ENCODE results near the gene ADGRG1. TPM values are rescaled to one million over a fixed set of nuclear protein-coding genes. Genes with fewer than 3 reads are reported as not detected.

The ADGRG1 gene
- total RNA-seq, 2 donors from 2014 or later, result 0.64 TPM

DNA sequence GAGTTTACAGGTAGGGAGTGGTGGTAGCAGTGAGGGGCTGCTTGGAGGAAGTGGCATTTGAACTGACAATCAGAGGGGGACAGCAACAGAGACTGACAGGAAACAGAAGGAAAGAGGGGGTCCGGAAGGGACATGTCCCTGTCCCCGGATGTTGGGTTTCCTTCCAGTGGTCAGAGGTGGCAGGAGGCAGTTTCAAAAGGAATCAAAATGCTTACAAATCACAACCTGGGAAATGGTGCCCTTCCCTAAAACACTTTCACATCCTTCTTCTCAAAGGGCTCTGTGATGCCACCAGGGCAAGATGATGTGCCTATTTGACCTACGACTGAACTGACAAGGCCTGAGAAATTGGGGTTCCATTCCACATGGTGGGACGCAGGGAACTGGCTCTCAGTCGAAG is 19.7 kb downstream of the ADGRG1 start:
- Mint-ChIP-seq H3K4me3 (no peak overlapping the region), H3K4me1 (peaks cover 6% of the 10 kb centered on the region), H3K27me3 (ENCODE audit: insufficient read depth) (no peaks in the 10 kb centered on the region), H3K36me3 (ENCODE audit: low read depth) (no peaks in the 10 kb centered on the region), H3K9me3 (no peaks in the 10 kb centered on the region), H3K27ac (no peak overlapping the region)
- H3K4me3 ChIP-seq (ENCODE audit: low read length), result no peak overlapping the region
- TF ChIP-seq, protein P1, sequence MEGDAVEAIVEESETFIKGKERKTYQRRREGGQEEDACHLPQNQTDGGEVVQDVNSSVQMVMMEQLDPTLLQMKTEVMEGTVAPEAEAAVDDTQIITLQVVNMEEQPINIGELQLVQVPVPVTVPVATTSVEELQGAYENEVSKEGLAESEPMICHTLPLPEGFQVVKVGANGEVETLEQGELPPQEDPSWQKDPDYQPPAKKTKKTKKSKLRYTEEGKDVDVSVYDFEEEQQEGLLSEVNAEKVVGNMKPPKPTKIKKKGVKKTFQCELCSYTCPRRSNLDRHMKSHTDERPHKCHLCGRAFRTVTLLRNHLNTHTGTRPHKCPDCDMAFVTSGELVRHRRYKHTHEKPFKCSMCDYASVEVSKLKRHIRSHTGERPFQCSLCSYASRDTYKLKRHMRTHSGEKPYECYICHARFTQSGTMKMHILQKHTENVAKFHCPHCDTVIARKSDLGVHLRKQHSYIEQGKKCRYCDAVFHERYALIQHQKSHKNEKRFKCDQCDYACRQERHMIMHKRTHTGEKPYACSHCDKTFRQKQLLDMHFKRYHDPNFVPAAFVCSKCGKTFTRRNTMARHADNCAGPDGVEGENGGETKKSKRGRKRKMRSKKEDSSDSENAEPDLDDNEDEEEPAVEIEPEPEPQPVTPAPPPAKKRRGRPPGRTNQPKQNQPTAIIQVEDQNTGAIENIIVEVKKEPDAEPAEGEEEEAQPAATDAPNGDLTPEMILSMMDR (conservative IDR thresholded peaks at IDR 0.05), result no peak
- no peaks in the 10 kb centered on the region for H3K9me3 ChIP-seq (ENCODE audit: control insufficient read depth, low read length)
- 85 to 91% methylated on average over 3 to 5 of the region's 5 CpGs for WGBS, 2 experiments (ENCODE audit: insufficient coverage in 1 of 2, insufficient read length in 1 of 2)
- no peak for DNase-seq
- no peak overlapping the region for H3K27ac ChIP-seq (ENCODE audit: low read depth, low read length)
- H3K36me3 ChIP-seq (ENCODE audit: control insufficient read depth, insufficient read depth, low read length), result no peaks in the 10 kb centered on the region
- no peaks in the 10 kb centered on the region for H3K4me1 ChIP-seq (ENCODE audit: control insufficient read depth, insufficient read depth, low read length)
- H3K9ac ChIP-seq (ENCODE audit: extremely low read depth, low read length, poor library complexity, severe bottlenecking), result no peak overlapping the region
- H3K27me3 ChIP-seq (ENCODE audit: control insufficient read depth, insufficient read depth, low read length, poor library complexity, severe bottlenecking), result no peaks in the 10 kb centered on the region

- Mint-ChIP-seq H3K36me3 (ENCODE audit: low read depth) (no peaks in the 10 kb centered on the region), H3K4me3 (no peak overlapping the region), H3K9me3 (no peaks in the 10 kb centered on the region), H3K27me3 (ENCODE audit: insufficient read depth) (no peaks in the 10 kb centered on the region), H3K27ac (no peak overlapping the region), H3K4me1 (peaks cover 6% of the 10 kb centered on the region)
- TF ChIP-seq, protein P1 (conservative IDR thresholded peaks at IDR 0.05), result peak; percentile 100
- no peaks in the 10 kb centered on the region for H3K9me3 ChIP-seq (ENCODE audit: control insufficient read depth, low read length)
- no peak overlapping the region for H3K4me3 ChIP-seq (ENCODE audit: low read length)
- H3K4me1 ChIP-seq (ENCODE audit: control insufficient read depth, insufficient read depth, low read length), result no peaks in the 10 kb centered on the region
- 44 to 62% methylated on average over 12 to 18 of the region's 18 CpGs for WGBS, 2 experiments (ENCODE audit: insufficient coverage in 1 of 2, insufficient read length in 1 of 2)
- H3K9ac ChIP-seq (ENCODE audit: extremely low read depth, low read length, poor library complexity, severe bottlenecking), result no peak overlapping the region
- DNase-seq, result peak; percentile 97
- H3K36me3 ChIP-seq (ENCODE audit: control insufficient read depth, insufficient read depth, low read length), result no peaks in the 10 kb centered on the region
- no peaks in the 10 kb centered on the region for H3K27me3 ChIP-seq (ENCODE audit: control insufficient read depth, insufficient read depth, low read length, poor library complexity, severe bottlenecking)
- H3K27ac ChIP-seq (ENCODE audit: low read depth, low read length), result no peak overlapping the region
These were observed 20.4 kb downstream of the ADGRG1 start for GRCh38 chr16:57648581-57649442.

DNA sequence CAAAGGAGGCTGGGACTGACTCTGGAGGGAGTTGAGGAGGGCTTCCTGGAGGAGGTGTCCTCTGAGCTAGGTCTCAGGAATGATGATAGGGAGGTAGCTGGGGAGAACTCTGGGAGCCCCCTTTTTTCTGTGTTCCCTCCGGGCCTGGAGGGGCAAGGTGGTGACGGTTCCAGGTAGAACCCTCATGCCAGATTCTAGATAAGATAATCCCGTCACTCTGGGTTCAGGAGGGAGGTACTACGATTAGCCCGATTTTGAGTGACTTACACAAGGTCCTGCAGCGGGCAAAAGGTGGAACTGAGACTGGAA is 21.0 kb downstream of the ADGRG1 start:
- Mint-ChIP-seq H3K36me3 (ENCODE audit: low read depth) (no peaks in the 10 kb centered on the region), H3K27me3 (ENCODE audit: insufficient read depth) (no peaks in the 10 kb centered on the region), H3K4me1 (peaks cover 6% of the 10 kb centered on the region), H3K27ac (no peak overlapping the region), H3K4me3 (no peak overlapping the region), H3K9me3 (no peaks in the 10 kb centered on the region)
- no peak overlapping the region for H3K9ac ChIP-seq (ENCODE audit: extremely low read depth, low read length, poor library complexity, severe bottlenecking)
- no peak for DNase-seq
- H3K27ac ChIP-seq (ENCODE audit: low read depth, low read length), result no peak overlapping the region
- H3K9me3 ChIP-seq (ENCODE audit: control insufficient read depth, low read length), result no peaks in the 10 kb centered on the region
- H3K4me3 ChIP-seq (ENCODE audit: low read length), result no peak overlapping the region
- no peaks in the 10 kb centered on the region for H3K36me3 ChIP-seq (ENCODE audit: control insufficient read depth, insufficient read depth, low read length)
- H3K4me1 ChIP-seq (ENCODE audit: control insufficient read depth, insufficient read depth, low read length), result no peaks in the 10 kb centered on the region
- no peaks in the 10 kb centered on the region for H3K27me3 ChIP-seq (ENCODE audit: control insufficient read depth, insufficient read depth, low read length, poor library complexity, severe bottlenecking)
- TF ChIP-seq, protein P1 (conservative IDR thresholded peaks at IDR 0.05), result no peak
- WGBS, 2 experiments (ENCODE audit: insufficient coverage in 1 of 2, insufficient read length in 1 of 2), result 91% methylated on average over 6 of the region's 6 CpGs

All from endodermal cell (in vitro differentiated cells).